ENCODE results near the gene TSPAN15.

TSPAN15 gene

DNA sequence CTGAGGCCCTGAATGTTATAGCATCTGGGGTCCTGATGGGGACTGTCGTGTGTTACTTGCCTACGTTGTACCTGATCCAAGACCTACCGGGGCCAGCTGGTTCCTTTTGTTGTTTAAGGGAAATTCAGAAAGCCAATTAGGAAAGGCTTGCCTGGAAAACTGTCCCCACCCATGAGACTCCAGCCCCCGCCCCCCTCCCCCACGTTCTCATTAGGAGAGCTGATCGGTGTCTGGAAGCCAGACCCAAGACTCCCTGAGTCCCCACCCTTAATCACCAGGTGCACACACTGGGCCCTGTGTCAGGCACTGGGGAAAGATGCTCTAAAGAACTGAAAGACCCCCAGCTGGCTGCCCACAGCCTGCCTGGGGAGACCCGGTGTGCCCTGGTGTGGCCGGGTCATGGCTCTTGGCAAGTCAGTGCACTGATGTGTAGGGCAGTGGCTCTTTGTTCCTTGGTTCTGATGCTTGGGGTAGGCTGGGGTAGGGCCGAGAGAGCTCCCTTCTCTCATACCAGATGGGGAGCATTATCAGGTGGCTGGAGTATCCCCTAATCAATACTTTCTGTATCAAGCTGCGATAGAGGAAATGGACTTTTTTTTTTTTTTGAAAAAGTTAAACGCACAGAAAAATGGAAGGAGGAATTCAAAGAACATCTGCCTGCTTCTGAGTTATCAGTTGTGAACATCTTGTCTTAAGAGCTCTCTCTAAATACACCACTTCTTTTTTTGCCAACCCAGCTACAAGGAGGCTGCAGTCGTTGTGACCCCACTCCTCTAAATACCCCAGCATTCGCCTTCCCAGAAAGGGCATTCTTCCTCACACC is 16.9 kb downstream of the TSPAN15 start:
- ChIA-PET POLR2A (no interaction called here), CTCF (no interaction called here)
- DNase-seq (ENCODE audit: extremely low spot score) = no peak
- TF ChIP-seq ELF4 (IDR thresholded peaks at IDR 0.05) = no peak
- TF ChIP-seq FOXA1 (IDR thresholded peaks at IDR 0.05) = no peak
- no peak for TF ChIP-seq SP1 (IDR thresholded peaks at IDR 0.05)
- TF ChIP-seq LEF1 (IDR thresholded peaks at IDR 0.05; ENCODE audit: borderline replicate concordance) = no peak
- TF ChIP-seq SUZ12 (IDR thresholded peaks at IDR 0.05) = no peak
- no peak for TF ChIP-seq TARDBP (IDR thresholded peaks at IDR 0.05)
- no peak for TF ChIP-seq ARNT (IDR thresholded peaks at IDR 0.05)
- no peak for TF ChIP-seq HDGF (IDR thresholded peaks at IDR 0.05; ENCODE audit: borderline replicate concordance)
- TF ChIP-seq FOXK2 (IDR thresholded peaks at IDR 0.05) = no peak
- TF ChIP-seq ZNF384 (IDR thresholded peaks at IDR 0.05) = no peak
- TF ChIP-seq PKNOX1 (IDR thresholded peaks at IDR 0.05) = no peak
- TF ChIP-seq BHLHE40 (IDR thresholded peaks at IDR 0.05; ENCODE audit: borderline replicate concordance) = no peak
- TF ChIP-seq L3MBTL2 (conservative IDR thresholded peaks at IDR 0.05) = no peak
- TF ChIP-seq CTBP1 (IDR thresholded peaks at IDR 0.05; ENCODE audit: borderline replicate concordance) = no peak
- TF ChIP-seq FOXM1 (IDR thresholded peaks at IDR 0.05; ENCODE audit: borderline replicate concordance) = no peak
- TF ChIP-seq NFRKB (IDR thresholded peaks at IDR 0.05) = no peak

DNA sequence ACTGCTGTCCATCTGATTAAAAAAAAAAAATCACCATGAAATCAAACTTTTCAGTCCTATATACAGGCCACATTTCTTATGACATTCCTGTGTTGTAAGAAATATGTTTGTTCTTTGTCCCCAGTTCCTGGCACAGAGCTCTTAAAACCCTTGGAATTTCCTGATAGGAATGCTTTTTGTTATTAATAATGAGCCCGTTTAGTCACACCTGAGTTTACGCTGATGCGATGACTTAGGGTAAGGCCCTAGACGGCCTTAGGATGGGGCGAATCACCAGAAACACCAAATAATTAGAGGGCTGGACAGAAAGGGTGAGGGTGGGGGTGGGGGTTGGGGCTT is 17.5 kb downstream of the TSPAN15 start:
- CTCF ChIA-PET = no interaction called here

DNA sequence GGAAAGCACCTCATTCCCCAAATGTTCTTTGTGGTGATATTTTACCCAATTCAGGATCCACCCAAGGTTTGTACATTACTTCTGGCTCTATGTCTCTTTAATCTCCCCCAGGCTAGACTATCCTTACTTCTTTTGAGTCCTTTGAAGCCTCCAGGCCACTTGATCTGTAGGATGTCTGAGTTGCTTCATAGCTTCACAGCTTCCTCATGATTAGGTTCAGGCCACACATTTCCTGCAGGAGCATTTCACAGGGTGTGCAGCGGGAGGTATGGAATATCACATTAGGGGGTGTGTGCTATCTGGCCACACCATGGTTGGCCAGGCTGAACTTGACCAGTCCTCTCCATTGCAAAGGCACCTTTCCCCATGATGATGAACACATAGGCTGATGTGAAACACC is 18.7 kb downstream of the TSPAN15 start:
- ChIA-PET POLR2A (no interaction called here), CTCF (interaction anchor here (0.8 kb wide), 1 partner anchor 19 kb away, joined by 3 read pairs; no protein-coding TSS in a partner anchor)
- TF ChIP-seq BHLHE40 (IDR thresholded peaks at IDR 0.05; ENCODE audit: borderline replicate concordance) = no peak
- no peak for TF ChIP-seq FOXA1 (IDR thresholded peaks at IDR 0.05)
- TF ChIP-seq LEF1 (IDR thresholded peaks at IDR 0.05; ENCODE audit: borderline replicate concordance) = no peak
- no peak for TF ChIP-seq ELF4 (IDR thresholded peaks at IDR 0.05)
- no peak for TF ChIP-seq CTBP1 (IDR thresholded peaks at IDR 0.05; ENCODE audit: borderline replicate concordance)
- TF ChIP-seq ARNT (IDR thresholded peaks at IDR 0.05) = no peak
- no peak for TF ChIP-seq FOXM1 (IDR thresholded peaks at IDR 0.05; ENCODE audit: borderline replicate concordance)
- TF ChIP-seq SUZ12 (IDR thresholded peaks at IDR 0.05) = no peak
- DNase-seq (ENCODE audit: extremely low spot score) = no peak

More for the DNA sequence above, 17.5 kb downstream of the TSPAN15 start:
- no peak for TF ChIP-seq L3MBTL2 (conservative IDR thresholded peaks at IDR 0.05)
- no peak for TF ChIP-seq NFRKB (IDR thresholded peaks at IDR 0.05)
- no peak for TF ChIP-seq PKNOX1 (IDR thresholded peaks at IDR 0.05)
- POLR2A ChIA-PET = no interaction called here
- DNase-seq (ENCODE audit: extremely low spot score) = no peak

- ChIA-PET POLR2A (interaction anchor here (0.6 to 0.8 kb wide), 2 partner anchors 8 to 468 kb away, joined by 3 read pairs; no protein-coding TSS in a partner anchor), CTCF (interaction anchor here (0.8 kb wide), 1 partner anchor 20 kb away, joined by 3 read pairs; no protein-coding TSS in a partner anchor)
- DNase-seq (ENCODE audit: extremely low spot score) = no peak
- TF ChIP-seq BHLHE40 (IDR thresholded peaks at IDR 0.05; ENCODE audit: borderline replicate concordance) = no peak
- no peak for TF ChIP-seq HDGF (IDR thresholded peaks at IDR 0.05; ENCODE audit: borderline replicate concordance)
These were observed 19.5 kb downstream of the TSPAN15 start for GRCh38 chr10:69470463-69471384.

- CTCF ChIA-PET = no interaction called here
- no peak for DNase-seq (ENCODE audit: extremely low spot score)
- POLR2A ChIA-PET = no interaction called here
- TF ChIP-seq CTBP1 (IDR thresholded peaks at IDR 0.05; ENCODE audit: borderline replicate concordance) (no peak), ARNT (IDR thresholded peaks at IDR 0.05) (no peak), NFRKB (IDR thresholded peaks at IDR 0.05) (no peak), ZNF384 (IDR thresholded peaks at IDR 0.05) (no peak), PKNOX1 (IDR thresholded peaks at IDR 0.05) (no peak), TARDBP (IDR thresholded peaks at IDR 0.05) (no peak), LEF1 (IDR thresholded peaks at IDR 0.05; ENCODE audit: borderline replicate concordance) (no peak), SUZ12 (IDR thresholded peaks at IDR 0.05) (no peak), BHLHE40 (IDR thresholded peaks at IDR 0.05; ENCODE audit: borderline replicate concordance) (no peak), SP1 (IDR thresholded peaks at IDR 0.05) (no peak), FOXK2 (IDR thresholded peaks at IDR 0.05) (no peak), ELF4 (IDR thresholded peaks at IDR 0.05) (no peak), FOXA1 (IDR thresholded peaks at IDR 0.05) (no peak)
These were observed 20.9 kb downstream of the TSPAN15 start for GRCh38 chr10:69472142-69472541.

DNA sequence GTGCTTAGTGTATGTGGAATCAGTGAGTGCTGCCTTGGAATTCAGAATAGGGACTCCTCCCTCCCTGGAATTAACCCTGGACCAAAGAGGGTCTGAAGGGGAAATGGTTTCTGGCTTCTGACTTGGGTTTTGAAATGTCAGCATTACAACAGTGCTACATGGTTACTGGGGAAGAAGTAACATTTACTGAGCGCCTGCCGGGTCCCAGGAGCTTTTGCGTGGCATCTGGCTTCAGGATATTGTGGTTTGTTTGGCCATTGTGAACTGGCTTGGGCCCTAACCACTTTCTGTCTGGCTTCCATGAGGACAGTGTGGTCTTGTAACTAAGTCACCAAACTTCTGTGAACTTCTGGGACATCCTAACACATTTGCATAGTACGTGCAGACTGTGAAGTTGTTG is 21.3 kb downstream of the TSPAN15 start:
- ChIA-PET CTCF (no interaction called here), POLR2A (no interaction called here)
- TF ChIP-seq FOXM1 (IDR thresholded peaks at IDR 0.05; ENCODE audit: borderline replicate concordance) = no peak
- no peak for TF ChIP-seq L3MBTL2 (conservative IDR thresholded peaks at IDR 0.05)
- no peak for TF ChIP-seq ZNF384 (IDR thresholded peaks at IDR 0.05)
- no peak for TF ChIP-seq LEF1 (IDR thresholded peaks at IDR 0.05; ENCODE audit: borderline replicate concordance)
- no peak for TF ChIP-seq SUZ12 (IDR thresholded peaks at IDR 0.05)
- TF ChIP-seq FOXA1 (IDR thresholded peaks at IDR 0.05) = no peak
- TF ChIP-seq CTBP1 (IDR thresholded peaks at IDR 0.05; ENCODE audit: borderline replicate concordance) = no peak
- no peak for TF ChIP-seq SP1 (IDR thresholded peaks at IDR 0.05)
- TF ChIP-seq BHLHE40 (IDR thresholded peaks at IDR 0.05; ENCODE audit: borderline replicate concordance) = no peak
- no peak for TF ChIP-seq ARNT (IDR thresholded peaks at IDR 0.05)
- TF ChIP-seq NFRKB (IDR thresholded peaks at IDR 0.05) = no peak
- no peak for TF ChIP-seq PKNOX1 (IDR thresholded peaks at IDR 0.05)
- no peak for TF ChIP-seq FOXK2 (IDR thresholded peaks at IDR 0.05)
- TF ChIP-seq ELF4 (IDR thresholded peaks at IDR 0.05) = no peak
- TF ChIP-seq HDGF (IDR thresholded peaks at IDR 0.05; ENCODE audit: borderline replicate concordance) = no peak
- no peak for TF ChIP-seq TARDBP (IDR thresholded peaks at IDR 0.05)
- no peak for DNase-seq (ENCODE audit: extremely low spot score)

Data from HEK293T (cell line).